ENCODE data around the gene NUP155.

DNA sequence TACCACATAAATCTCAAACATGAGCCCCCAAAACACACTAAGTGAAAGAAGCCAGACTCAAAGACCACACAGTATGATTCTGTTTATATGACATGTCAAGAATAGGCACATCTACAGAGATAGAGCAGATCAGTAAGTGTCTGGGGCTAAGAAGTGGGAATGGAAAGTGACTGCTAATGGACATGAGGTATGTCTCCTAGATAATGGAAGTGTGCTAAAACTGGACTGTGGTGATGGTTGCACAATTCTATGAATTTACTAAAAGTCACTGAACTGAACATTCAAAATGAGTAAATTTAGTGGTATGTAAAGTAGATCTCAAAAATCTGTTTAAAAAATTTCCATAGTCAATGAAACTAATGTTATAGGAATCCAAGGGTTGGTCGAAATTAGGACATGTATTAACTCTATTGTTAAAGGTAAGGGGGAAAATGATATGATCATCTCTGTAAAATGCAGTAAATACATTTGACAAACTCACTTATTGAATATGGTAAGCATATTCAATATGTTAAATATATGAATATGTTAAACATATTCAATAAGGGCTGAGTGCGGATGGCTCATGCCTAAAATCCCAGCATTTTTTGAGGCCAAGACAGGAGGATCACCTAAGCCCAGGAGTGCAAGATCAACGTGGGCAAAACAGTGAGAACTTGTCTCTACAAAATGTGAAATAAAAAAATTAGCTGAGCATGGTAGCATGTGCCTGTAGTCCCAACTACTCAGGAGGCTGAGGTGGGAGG lies 51.7 kb downstream of the NUP155 start:
- TF ChIP-seq, protein P1, sequence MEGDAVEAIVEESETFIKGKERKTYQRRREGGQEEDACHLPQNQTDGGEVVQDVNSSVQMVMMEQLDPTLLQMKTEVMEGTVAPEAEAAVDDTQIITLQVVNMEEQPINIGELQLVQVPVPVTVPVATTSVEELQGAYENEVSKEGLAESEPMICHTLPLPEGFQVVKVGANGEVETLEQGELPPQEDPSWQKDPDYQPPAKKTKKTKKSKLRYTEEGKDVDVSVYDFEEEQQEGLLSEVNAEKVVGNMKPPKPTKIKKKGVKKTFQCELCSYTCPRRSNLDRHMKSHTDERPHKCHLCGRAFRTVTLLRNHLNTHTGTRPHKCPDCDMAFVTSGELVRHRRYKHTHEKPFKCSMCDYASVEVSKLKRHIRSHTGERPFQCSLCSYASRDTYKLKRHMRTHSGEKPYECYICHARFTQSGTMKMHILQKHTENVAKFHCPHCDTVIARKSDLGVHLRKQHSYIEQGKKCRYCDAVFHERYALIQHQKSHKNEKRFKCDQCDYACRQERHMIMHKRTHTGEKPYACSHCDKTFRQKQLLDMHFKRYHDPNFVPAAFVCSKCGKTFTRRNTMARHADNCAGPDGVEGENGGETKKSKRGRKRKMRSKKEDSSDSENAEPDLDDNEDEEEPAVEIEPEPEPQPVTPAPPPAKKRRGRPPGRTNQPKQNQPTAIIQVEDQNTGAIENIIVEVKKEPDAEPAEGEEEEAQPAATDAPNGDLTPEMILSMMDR (IDR thresholded peaks at IDR 0.05), result no peak
- no peak for TF ChIP-seq POLR2A (IDR thresholded peaks at IDR 0.05)
- TF ChIP-seq POLR2AphosphoS5 (IDR thresholded peaks at IDR 0.05), result no peak
